Measurements from ENCODE around the gene STON2. TPM values are rescaled to one million over a fixed set of nuclear protein-coding genes. Genes with fewer than 3 reads are reported as not detected.

Gene STON2, protein sequence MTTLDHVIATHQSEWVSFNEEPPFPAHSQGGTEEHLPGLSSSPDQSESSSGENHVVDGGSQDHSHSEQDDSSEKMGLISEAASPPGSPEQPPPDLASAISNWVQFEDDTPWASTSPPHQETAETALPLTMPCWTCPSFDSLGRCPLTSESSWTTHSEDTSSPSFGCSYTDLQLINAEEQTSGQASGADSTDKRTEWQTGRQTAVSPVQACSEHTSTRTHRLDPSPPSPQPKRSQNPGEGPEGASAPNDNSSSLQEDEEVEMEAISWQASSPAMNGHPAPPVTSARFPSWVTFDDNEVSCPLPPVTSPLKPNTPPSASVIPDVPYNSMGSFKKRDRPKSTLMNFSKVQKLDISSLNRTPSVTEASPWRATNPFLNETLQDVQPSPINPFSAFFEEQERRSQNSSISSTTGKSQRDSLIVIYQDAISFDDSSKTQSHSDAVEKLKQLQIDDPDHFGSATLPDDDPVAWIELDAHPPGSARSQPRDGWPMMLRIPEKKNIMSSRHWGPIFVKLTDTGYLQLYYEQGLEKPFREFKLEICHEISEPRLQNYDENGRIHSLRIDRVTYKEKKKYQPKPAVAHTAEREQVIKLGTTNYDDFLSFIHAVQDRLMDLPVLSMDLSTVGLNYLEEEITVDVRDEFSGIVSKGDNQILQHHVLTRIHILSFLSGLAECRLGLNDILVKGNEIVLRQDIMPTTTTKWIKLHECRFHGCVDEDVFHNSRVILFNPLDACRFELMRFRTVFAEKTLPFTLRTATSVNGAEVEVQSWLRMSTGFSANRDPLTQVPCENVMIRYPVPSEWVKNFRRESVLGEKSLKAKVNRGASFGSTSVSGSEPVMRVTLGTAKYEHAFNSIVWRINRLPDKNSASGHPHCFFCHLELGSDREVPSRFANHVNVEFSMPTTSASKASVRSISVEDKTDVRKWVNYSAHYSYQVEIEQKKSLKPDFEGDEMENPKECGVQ
- 25.4 TPM for polyA plus RNA-seq (2013, experiment 1 of 4)
- polyA plus RNA-seq (2013, experiment 2 of 4), result 25.8 TPM
- polyA plus RNA-seq (2013, experiment 3 of 4), result 16.9 TPM
- polyA plus RNA-seq (2013, experiment 4 of 4), result 17.8 TPM

- WGBS, 2 experiments, result 65 to 78% methylated on average over 5 of the region's 5 CpGs
- Histone ChIP-seq H3K27ac (ENCODE audit: insufficient read depth, low read depth, low read length, poor library complexity, severe bottlenecking) (no peak within 1 kb of the TSS), H3K36me3 (ENCODE audit: control insufficient read depth, insufficient read depth, low read length) (peaks cover 10% of the 10 kb centered on the region), H3K9me3 (ENCODE audit: control insufficient read depth, low read length) (no peaks in the 10 kb centered on the region), H3K4me1 (ENCODE audit: control insufficient read depth, insufficient read depth, low read length) (peaks cover 17% of the 10 kb centered on the region), H3K27me3 (ENCODE audit: control insufficient read depth, insufficient read depth, low read length, poor library complexity, severe bottlenecking) (no peaks in the 10 kb centered on the region), H3K4me3 (ENCODE audit: insufficient read depth, low read depth, low read length) (no peak within 1 kb of the TSS)
Measured at GRCh38 chr14:81400202-81400678, at the start of gene STON2. STON2 (minus strand) TSS chr14:81400324; CDS start chr14:81398382, 1,942 bp downstream.

GRCh38 chr14:81449576-81449975 is 49.5 kb upstream of the STON2 start:
- Histone ChIP-seq H3K4me1 (ENCODE audit: control insufficient read depth, insufficient read depth, low read length) (peaks cover 14% of the 10 kb centered on the region), H3K9me3 (ENCODE audit: control insufficient read depth, low read length) (no peaks in the 10 kb centered on the region), H3K4me3 (ENCODE audit: insufficient read depth, low read depth, low read length) (no peak overlapping the region), H3K27me3 (ENCODE audit: control insufficient read depth, insufficient read depth, low read length, poor library complexity, severe bottlenecking) (no peaks in the 10 kb centered on the region), H3K36me3 (ENCODE audit: control insufficient read depth, insufficient read depth, low read length) (no peaks in the 10 kb centered on the region), H3K27ac (ENCODE audit: insufficient read depth, low read depth, low read length, poor library complexity, severe bottlenecking) (no peak overlapping the region)
- WGBS, 2 experiments, result 74 to 80% methylated on average over 6 of the region's 6 CpGs

DNA sequence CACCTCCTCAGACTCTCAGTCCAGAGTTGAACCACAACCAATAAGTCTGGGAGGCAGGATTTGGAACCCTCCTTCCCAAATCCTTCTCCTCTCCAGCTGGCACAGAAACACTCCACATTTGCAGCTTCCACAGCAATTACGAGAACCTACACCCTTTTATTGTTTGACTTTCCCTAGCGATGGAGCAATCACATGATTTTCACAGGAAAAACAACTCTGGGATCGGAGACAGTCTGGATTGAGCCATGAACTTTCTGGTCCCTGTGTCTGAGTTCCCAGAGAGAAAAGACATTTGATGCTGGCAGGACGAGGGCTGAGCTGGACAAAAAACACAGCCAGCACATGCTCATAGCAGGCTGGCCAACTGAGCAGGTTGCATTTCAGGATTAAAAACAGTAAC is 49.0 kb upstream of the STON2 start:
- Histone ChIP-seq H3K4me3 (ENCODE audit: insufficient read depth, low read depth, low read length) (no peak overlapping the region), H3K9me3 (ENCODE audit: control insufficient read depth, low read length) (no peaks in the 10 kb centered on the region), H3K36me3 (ENCODE audit: control insufficient read depth, insufficient read depth, low read length) (no peaks in the 10 kb centered on the region), H3K27me3 (ENCODE audit: control insufficient read depth, insufficient read depth, low read length, poor library complexity, severe bottlenecking) (no peaks in the 10 kb centered on the region), H3K27ac (ENCODE audit: insufficient read depth, low read depth, low read length, poor library complexity, severe bottlenecking) (no peak overlapping the region), H3K4me1 (ENCODE audit: control insufficient read depth, insufficient read depth, low read length) (peaks cover 14% of the 10 kb centered on the region)
- 85 to 88% methylated on average over 4 of the region's 4 CpGs for WGBS, 2 experiments

GRCh38 chr14:81447021-81447764 is 47.1 kb upstream of the STON2 start:
- no peak overlapping the region for H3K4me3 ChIP-seq (ENCODE audit: insufficient read depth, low read depth, low read length)
- no peaks in the 10 kb centered on the region for H3K27me3 ChIP-seq (ENCODE audit: control insufficient read depth, insufficient read depth, low read length, poor library complexity, severe bottlenecking)
- H3K4me1 ChIP-seq (ENCODE audit: control insufficient read depth, insufficient read depth, low read length), result peaks cover 14% of the 10 kb centered on the region
- H3K36me3 ChIP-seq (ENCODE audit: control insufficient read depth, insufficient read depth, low read length), result no peaks in the 10 kb centered on the region
- no peaks in the 10 kb centered on the region for H3K9me3 ChIP-seq (ENCODE audit: control insufficient read depth, low read length)
- 87 to 96% methylated on average over 3 of the region's 3 CpGs for WGBS, 2 experiments
- no peak overlapping the region for H3K27ac ChIP-seq (ENCODE audit: insufficient read depth, low read depth, low read length, poor library complexity, severe bottlenecking)

DNA sequence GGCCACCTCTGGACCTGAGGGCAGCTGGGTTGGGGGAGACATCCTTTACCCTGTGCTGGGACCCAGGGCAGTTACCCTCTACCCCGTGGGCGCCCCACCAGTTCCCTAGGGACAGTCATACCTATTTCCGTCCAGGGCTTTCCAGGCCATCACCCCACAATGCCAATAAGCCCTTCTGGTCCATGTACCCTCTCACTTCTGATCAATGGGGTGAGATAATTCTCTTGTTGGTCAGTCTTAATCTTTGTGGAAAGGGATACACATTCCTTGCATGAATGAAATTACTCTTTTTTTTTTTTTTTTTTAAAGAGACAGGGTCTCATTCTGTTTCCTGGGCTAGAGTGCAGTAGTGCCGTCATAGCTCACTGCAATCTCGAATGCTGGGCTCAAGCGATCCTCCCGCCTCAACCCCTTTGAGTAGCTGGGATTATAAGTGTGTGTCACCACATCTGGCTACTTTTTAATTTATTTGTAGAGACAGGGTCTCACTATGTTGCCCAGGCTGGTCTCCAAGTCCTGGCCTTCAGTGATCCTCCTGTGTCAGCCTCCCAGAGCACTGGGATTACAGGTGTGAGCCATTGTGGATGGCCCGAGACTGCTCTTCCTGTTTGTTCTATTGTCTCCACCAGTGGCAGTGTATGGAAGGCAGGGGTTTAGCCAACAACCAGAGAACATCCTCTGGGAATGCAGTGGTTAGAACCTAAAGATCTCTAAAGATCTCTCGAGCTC is 46.3 kb upstream of the STON2 start:
- H3K36me3 ChIP-seq (ENCODE audit: control insufficient read depth, insufficient read depth, low read length), result no peaks in the 10 kb centered on the region
- no peak overlapping the region for H3K4me3 ChIP-seq (ENCODE audit: insufficient read depth, low read depth, low read length)
- no peaks in the 10 kb centered on the region for H3K9me3 ChIP-seq (ENCODE audit: control insufficient read depth, low read length)
- peaks cover 14% of the 10 kb centered on the region for H3K4me1 ChIP-seq (ENCODE audit: control insufficient read depth, insufficient read depth, low read length)
- no peaks in the 10 kb centered on the region for H3K27me3 ChIP-seq (ENCODE audit: control insufficient read depth, insufficient read depth, low read length, poor library complexity, severe bottlenecking)
- 94% methylated on average over 9 of the region's 9 CpGs for WGBS, 2 experiments
- no peak overlapping the region for H3K27ac ChIP-seq (ENCODE audit: insufficient read depth, low read depth, low read length, poor library complexity, severe bottlenecking)

DNA sequence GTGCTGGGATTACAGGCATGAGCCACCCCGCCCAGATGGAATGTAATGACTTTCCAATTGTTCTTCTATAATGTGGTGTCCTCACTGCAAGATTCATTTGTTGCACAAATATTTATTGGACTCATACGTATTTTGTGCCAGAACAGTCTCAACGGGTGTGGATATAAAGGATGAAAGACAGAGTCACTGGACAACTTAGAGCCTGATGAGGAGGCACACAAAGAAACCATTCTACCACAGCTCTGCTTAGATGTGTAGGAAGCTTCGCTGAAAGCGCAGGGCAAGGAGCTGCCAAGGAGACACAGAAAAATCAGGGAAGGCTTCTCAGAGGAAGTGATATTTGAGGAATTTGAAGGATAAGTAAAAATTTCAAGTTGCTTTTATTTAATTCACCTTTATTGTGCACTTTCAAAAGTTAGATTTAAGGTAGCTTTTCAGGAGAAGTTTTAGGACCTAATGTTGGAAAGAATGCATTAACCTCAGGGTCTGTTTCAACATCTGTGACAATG is 41.6 kb upstream of the STON2 start:
- Histone ChIP-seq H3K27me3 (ENCODE audit: control insufficient read depth, insufficient read depth, low read length, poor library complexity, severe bottlenecking) (peaks cover 27% of the 10 kb centered on the region), H3K36me3 (ENCODE audit: control insufficient read depth, insufficient read depth, low read length) (no peaks in the 10 kb centered on the region), H3K4me1 (ENCODE audit: control insufficient read depth, insufficient read depth, low read length) (no peaks in the 10 kb centered on the region), H3K4me3 (ENCODE audit: insufficient read depth, low read depth, low read length) (no peak overlapping the region), H3K27ac (ENCODE audit: insufficient read depth, low read depth, low read length, poor library complexity, severe bottlenecking) (no peak overlapping the region), H3K9me3 (ENCODE audit: control insufficient read depth, low read length) (no peaks in the 10 kb centered on the region)
- WGBS, 2 experiments, result 93 to 95% methylated on average over 5 of the region's 5 CpGs

DNA sequence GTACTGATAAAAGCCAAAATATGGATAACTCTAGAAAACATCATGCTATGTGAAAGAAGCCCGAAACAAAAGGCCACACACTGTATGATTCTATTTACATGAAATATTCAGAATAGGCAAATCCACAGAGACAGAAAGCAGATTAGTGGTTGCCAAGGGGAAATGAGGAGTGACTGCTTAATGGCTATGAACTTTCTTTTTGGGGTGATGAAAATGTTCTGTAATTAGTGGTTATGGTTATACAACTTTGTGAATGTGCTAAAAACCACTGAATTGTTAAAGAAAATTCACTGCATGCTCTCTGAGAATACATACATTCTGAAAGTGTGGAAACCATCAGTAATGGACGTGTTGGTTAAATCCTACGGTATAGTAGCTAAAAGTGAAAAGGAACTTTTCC is 39.9 kb upstream of the STON2 start:
- H3K27me3 ChIP-seq (ENCODE audit: control insufficient read depth, insufficient read depth, low read length, poor library complexity, severe bottlenecking), result peaks cover 33% of the 10 kb centered on the region
- H3K9me3 ChIP-seq (ENCODE audit: control insufficient read depth, low read length), result no peaks in the 10 kb centered on the region
- no peaks in the 10 kb centered on the region for H3K36me3 ChIP-seq (ENCODE audit: control insufficient read depth, insufficient read depth, low read length)
- 93 to 95% methylated on average over 2 to 3 of the region's 3 CpGs for WGBS, 2 experiments
- H3K4me1 ChIP-seq (ENCODE audit: control insufficient read depth, insufficient read depth, low read length), result peaks cover 2% of the 10 kb centered on the region
- H3K27ac ChIP-seq (ENCODE audit: insufficient read depth, low read depth, low read length, poor library complexity, severe bottlenecking), result no peak overlapping the region
- H3K4me3 ChIP-seq (ENCODE audit: insufficient read depth, low read depth, low read length), result no peak overlapping the region

DNA sequence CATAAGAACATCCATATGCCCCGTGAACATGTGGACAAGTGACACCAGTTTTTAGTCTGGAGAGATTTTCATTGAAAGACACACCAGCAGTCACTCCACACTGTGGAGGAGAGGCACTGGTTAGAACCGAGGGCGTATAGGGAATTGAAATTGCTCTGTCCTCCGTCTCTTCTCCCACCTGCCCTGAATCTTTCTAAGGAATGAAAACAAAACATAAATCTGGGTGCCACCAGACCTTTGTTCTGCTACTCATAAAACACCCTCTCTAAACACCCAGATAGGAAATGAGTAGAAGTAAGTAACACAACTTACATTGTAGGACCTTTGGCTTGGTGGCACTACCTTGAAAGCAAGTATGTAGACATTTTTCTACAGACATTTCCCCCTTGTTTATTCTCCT is 37.1 kb upstream of the STON2 start:
- WGBS, 2 experiments, result 86 to 89% methylated on average over 4 of the region's 4 CpGs
- Histone ChIP-seq H3K27me3 (ENCODE audit: control insufficient read depth, insufficient read depth, low read length, poor library complexity, severe bottlenecking) (peaks cover 35% of the 10 kb centered on the region), H3K4me1 (ENCODE audit: control insufficient read depth, insufficient read depth, low read length) (peaks cover 24% of the 10 kb centered on the region), H3K27ac (ENCODE audit: insufficient read depth, low read depth, low read length, poor library complexity, severe bottlenecking) (no peak overlapping the region), H3K4me3 (ENCODE audit: insufficient read depth, low read depth, low read length) (no peak overlapping the region), H3K9me3 (ENCODE audit: control insufficient read depth, low read length) (no peaks in the 10 kb centered on the region), H3K36me3 (ENCODE audit: control insufficient read depth, insufficient read depth, low read length) (no peaks in the 10 kb centered on the region)
